C4-2B (cell line): ENCODE data around the gene HSF2.
A peak's percentile ranks its signal among the peaks of the same experiment; 100 is the strongest.
"Not testable (repeated sequence)": the region's sequence is repeated elsewhere in the genome, so short reads cannot be mapped to it uniquely, and the experiment has no call there.

Experiments
- H3K27ac ChIP-seq: fragments of 450-650 bp; 2 replicates; pipeline ENCODE4 v1.5.1; 2017
- ZFX ChIP-seq: fragments of 450-650 bp; IDR thresholded peaks from 2 replicates; pipeline ENCODE4 v1.6.1; 2017
- TF ChIP-seq, protein P1 (sequence below): fragments of 450-650 bp; conservative IDR thresholded peaks from 2 replicates; pipeline ENCODE4 v1.5.1; 2017; ENCODE audit warnings: mild to moderate bottlenecking

Gene HSF2

DNA sequence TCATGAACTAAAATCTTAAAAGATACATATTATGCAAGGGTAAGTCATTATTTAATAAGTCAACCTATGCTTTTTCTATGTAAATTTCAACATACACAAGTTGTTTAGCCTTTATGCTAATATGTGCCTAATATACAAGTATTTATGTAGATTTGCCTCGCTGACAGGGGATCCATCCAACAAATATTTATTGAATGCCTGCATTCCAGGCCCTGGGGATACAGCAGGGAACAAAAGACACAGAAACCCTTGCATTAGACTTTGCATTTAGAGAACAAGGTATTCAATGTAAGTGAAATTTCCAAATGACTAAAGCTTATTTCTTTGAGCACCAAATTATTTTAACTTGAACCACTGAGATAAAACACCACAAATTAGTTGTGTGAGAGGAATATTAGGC lies 53.1 kb downstream of the HSF2 start:
- no peak for TF ChIP-seq ZFX
- TF ChIP-seq, protein P1, sequence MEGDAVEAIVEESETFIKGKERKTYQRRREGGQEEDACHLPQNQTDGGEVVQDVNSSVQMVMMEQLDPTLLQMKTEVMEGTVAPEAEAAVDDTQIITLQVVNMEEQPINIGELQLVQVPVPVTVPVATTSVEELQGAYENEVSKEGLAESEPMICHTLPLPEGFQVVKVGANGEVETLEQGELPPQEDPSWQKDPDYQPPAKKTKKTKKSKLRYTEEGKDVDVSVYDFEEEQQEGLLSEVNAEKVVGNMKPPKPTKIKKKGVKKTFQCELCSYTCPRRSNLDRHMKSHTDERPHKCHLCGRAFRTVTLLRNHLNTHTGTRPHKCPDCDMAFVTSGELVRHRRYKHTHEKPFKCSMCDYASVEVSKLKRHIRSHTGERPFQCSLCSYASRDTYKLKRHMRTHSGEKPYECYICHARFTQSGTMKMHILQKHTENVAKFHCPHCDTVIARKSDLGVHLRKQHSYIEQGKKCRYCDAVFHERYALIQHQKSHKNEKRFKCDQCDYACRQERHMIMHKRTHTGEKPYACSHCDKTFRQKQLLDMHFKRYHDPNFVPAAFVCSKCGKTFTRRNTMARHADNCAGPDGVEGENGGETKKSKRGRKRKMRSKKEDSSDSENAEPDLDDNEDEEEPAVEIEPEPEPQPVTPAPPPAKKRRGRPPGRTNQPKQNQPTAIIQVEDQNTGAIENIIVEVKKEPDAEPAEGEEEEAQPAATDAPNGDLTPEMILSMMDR, result no peak
- no peak overlapping the region for H3K27ac ChIP-seq

GRCh38 chr6:122454673-122455072 lies 55.2 kb downstream of the HSF2 start:
- no peak for TF ChIP-seq ZFX
- TF ChIP-seq, protein P1, result no peak
- H3K27ac ChIP-seq, result no peak overlapping the region

GRCh38 chr6:122455116-122455515 lies 55.7 kb downstream of the HSF2 start:
- not testable (repeated sequence) for H3K27ac ChIP-seq

- H3K27ac ChIP-seq, result no peak overlapping the region
- no peak for TF ChIP-seq ZFX
- TF ChIP-seq, protein P1, result no peak
These were observed 58.6 kb downstream of the HSF2 start for GRCh38 chr6:122458087-122458486.

GRCh38 chr6:122459240-122459639 lies 59.8 kb downstream of the HSF2 start:
- no peak overlapping the region for H3K27ac ChIP-seq
- TF ChIP-seq, protein P1, result no peak
- no peak for TF ChIP-seq ZFX

GRCh38 chr6:122459865-122460416 lies 60.5 kb downstream of the HSF2 start:
- H3K27ac ChIP-seq, result not testable (repeated sequence)

DNA sequence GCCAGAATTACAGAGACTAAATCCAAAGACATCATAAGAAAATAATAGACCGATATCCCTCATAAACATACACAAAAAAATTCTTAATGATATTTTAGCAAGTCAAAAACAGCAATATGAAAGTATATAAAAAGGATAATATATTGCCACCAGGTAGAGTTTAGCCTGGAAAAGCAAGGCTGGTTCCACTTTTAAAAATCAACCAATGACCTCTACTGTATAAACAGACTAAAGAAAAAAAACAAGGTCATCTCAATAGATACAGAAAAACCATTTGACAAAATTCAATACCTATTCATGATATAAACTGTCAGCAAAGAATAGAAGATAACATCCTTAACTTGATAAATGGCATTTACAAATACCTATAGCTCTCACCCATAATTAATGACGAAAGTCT lies 62.4 kb downstream of the HSF2 start:
- TF ChIP-seq, protein P1, result no peak
- TF ChIP-seq ZFX, result no peak
- H3K27ac ChIP-seq, result no peak overlapping the region

DNA sequence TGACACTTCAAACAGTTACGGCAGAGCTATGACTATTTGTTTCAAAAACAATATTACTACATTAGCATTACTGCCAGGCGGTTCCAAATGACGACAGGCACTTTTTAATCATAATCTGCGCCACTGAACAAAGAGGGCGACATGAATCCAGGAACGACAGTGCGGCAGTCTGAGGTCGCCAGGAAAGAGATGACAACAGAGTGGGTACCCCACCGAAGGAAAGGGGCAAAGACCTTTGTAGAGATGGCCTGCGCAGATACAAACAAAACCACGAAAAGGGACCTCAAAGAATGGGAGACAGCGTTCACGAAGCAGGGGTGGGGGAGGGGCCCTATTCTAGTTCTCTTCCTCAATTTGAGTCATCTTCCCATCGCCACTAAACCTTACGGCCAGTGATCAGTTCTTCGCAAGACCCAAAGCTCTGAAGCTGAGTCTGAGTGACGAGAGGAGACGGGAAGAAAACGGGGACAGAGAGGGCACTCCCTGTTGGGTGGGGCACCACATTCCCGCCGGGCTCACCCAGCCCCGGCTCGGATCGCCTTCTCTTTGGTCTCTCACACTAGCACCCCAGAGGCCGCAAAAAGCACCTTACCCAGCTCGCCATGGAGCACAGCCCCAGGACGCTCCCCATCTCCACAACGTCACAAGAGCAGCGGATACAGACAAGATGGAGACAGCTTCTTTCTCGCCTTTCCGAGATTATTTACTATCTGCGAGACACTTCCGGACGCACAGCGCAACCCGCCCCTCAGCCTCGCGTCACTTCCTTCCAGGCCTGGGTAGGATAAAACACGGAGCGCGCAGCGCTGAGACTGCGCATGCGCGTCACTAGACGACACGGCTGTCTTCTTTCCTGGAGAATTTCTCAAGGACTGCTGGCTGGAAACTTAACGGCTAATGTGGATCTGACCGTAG lies 71.9 kb downstream of the HSF2 start, which contains the start of gene SERINC1:
SERINC1 (minus strand) TSS at position 701 of the 915 bp plus-strand sequence; CDS start at position 631, 70 bp downstream.
- TF ChIP-seq ZFX, result no peak
- TF ChIP-seq, protein P1, result no peak
- H3K27ac ChIP-seq, result peak within 1 kb of the TSS; percentile 70
